GM18873 (cell line): ENCODE measurements around the gene NGLY1.

Source experiments
- ATAC-seq: cut with Tn5 transposase; IDR thresholded peaks from one replicate; pipeline ENCODE4 v1.9.1; 2021; ENCODE audit warnings: mild to moderate bottlenecking, moderate library complexity, moderate number of reproducible peaks; ENCODE audit not compliant: unreplicated experiment, low FRiP score

Gene NGLY1, protein sequence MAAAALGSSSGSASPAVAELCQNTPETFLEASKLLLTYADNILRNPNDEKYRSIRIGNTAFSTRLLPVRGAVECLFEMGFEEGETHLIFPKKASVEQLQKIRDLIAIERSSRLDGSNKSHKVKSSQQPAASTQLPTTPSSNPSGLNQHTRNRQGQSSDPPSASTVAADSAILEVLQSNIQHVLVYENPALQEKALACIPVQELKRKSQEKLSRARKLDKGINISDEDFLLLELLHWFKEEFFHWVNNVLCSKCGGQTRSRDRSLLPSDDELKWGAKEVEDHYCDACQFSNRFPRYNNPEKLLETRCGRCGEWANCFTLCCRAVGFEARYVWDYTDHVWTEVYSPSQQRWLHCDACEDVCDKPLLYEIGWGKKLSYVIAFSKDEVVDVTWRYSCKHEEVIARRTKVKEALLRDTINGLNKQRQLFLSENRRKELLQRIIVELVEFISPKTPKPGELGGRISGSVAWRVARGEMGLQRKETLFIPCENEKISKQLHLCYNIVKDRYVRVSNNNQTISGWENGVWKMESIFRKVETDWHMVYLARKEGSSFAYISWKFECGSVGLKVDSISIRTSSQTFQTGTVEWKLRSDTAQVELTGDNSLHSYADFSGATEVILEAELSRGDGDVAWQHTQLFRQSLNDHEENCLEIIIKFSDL

DNA sequence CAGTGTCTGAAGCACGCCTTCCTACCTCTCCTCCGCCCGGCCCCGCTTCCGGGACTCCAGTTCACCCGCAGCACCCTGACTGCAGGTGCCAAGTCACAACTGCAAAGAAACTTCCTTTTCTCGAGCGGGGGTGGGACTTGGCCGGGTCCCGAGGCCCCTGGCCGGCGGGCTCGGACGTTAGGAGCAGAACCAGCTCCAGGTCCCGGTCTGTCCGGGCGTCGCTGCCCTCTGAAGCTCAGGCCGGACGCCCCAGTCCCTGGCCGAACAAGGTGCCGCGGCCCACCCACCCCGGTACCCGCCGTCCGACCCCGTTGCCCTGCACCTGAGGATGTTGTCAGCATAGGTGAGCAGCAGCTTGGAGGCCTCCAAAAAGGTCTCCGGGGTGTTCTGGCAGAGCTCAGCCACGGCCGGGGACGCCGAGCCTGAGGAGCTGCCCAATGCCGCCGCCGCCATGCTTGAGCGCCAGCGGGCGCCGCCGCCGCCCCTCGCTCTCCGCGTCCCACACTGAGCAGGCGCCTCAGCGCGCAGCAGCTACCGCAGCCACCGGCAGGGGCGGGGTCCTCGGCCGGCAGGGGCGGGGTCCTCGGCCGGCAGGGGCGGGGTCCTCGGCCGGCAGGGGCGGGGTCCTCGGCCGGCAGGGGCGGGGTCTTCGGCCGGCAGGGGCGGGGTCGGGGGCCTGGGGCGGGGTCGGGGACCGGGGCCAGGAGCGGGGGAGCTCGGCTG, at the start of gene NGLY1:
Gene NGLY1, minus strand, starts transcription at position 506 of the 723 bp plus-strand sequence. Its CDS starts 53 bp downstream, at position 453.
- ATAC-seq: peak; percentile 60

DNA sequence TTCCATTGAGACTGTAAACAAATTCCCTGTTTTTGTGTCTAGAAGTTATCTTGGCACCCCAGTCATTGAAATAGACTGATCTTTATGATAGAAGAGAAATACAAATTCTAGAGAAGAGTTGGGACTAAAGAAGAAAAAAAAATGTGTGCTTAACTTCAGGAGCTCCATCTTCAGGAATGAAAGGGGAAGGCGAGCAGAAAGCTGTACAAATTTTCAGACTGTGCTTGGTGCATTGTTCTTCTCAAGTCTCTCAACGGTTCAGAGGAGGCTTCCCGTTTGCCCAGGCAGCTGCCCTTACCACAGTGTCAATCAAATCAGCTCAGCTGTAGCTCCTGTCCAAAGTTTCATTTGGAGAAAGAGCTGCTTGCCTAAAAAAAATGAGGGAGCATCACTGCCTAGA, 48.3 kb upstream of the NGLY1 start:
- ATAC-seq: no peak

DNA sequence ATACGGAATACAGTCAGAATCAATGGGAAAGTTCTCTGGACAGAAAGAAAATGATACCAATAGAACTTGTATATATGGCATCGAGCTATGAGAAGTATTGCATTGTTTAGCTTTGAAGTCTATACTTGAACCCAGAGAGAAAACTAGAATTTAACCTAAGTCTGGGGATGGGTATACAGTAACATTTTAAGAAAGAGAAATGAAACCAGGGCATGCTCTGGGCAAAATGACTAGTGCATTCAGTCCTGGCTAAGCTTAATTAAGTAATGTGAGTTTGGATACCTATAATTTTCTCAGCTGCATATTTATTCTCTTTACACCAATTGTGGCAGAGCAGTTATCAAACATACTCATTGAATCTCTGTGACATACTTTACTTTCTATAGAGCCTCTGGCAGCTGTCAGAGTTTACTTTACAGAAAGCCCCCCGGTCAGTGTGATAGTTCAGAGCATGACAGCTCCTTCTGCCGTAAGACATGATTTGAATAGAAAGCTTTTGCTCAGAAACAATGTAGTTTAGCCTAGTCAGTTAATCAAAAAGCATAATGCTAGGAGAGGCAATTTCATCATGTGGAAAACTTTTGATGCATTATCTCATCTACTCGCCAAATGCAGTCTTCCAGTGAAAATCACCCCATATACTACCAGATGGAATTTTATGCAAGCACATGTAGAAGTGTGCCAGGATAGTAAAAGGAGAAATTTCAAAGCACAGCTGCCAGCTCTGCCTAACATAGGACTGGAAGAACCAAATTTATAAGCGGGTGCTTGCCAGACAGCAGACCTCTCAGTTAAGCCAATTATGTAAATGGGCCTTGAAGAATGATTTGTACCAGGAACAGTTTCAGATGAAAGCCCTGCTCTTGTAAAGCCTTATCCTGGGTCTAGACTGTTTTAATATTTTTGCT, 47.4 kb upstream of the NGLY1 start:
- ATAC-seq: no peak

DNA sequence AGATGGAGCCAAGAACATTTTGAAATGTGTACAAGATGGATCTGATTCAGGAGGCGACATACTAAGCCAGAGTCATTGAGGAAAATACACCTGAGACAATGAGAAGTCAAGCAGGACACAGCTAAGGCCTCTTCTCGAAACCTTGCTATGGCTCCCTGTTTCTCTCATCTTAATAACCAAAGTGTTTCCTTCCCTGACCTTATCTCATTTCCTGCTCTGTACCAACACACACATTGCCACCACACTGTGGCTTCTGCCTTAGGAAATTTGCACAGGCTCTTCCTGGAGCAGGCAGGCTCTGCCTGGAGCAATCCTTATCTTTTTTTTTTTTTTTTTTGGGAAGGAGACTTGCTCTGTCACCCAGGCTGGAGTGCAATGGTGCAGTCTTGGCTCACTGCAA, 43.3 kb upstream of the NGLY1 start:
- no peak for ATAC-seq

DNA sequence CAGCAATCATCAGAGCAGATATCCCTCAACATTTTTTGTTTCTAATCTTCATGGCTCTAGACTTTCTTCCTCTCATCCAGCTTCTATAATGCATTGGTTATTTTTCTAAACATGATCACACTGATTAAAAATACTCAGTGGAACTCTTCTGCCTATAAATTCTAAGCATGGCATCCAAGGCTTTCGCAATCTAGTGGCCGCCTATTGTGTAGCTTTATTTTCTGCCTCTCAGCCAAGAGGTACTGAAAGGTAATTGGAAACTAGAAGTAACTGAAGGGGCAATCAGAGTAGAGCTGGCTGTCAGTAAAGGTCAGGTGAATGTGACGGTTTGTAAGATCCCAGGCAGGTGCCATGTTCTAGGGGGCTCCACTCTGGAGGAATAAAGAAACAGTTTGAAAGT, 40.1 kb upstream of the NGLY1 start:
- ATAC-seq: no peak

DNA sequence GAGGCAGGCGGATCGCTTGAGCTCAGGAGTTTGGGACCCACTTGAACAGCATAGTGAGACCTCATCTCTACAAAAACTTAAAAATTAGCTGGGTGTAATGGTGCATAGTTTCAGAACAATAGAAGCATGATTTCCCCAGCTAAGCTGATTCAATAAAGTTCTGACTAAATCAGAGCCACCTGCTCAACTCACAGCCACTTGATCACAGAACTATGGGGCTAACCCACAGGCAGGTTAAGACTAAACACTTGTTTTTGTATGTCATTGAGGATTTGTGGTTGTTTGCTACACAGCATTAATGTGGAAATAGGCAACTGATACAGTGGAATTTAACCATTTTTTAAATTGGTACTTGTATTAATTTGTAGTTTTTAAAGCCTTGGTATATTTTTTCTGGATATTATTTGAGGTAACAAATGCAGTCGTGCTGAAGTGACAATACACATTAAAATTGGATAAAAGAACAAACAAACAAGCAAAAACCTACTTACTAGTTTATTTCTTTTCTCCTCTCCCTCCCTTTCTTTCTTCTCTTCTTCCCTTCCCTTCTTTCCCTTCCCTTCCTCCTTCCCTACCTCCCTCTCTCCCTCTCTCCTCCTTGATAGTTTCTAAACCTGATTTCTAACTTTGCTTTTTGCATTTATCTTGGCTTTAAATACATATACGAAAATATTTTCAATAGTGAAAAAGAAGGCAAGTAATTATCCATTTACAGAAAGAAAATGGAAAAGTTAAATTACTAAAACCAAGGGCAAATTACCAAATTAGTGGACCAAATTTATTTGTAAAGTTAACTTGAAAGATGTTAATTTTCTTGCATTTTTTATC, 38.7 kb upstream of the NGLY1 start:
- ATAC-seq: no peak

DNA sequence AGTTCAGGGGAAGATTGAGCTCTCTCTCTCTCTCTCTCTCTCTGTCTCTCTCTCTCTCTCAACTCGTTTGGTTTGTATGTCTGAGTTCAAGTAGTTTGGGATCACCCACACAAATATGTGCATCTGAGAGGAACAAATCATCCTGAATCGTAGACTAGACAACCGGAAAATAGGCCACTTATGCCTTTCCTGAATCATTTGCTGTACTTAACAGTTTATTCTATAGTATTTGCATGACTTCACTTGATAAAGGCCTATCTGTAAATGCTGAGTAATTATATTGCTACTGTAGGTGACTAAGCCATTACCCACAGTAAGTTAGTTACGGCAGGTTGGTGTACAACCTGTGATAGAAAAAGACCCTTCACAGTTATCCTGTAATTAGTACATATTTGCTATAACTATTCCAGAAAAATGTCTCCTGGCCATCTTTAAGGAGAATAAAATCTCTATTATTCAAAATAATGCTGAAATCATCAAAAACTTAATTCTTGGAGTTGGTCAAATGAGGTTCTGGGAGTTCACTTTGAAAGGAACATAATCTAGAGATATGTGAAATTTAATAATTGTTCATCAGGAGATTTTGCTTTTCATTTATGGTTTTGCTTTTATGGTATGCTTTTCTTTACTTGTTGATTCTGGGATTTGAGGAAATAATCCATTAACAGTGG, 37.7 kb upstream of the NGLY1 start:
- no peak for ATAC-seq

DNA sequence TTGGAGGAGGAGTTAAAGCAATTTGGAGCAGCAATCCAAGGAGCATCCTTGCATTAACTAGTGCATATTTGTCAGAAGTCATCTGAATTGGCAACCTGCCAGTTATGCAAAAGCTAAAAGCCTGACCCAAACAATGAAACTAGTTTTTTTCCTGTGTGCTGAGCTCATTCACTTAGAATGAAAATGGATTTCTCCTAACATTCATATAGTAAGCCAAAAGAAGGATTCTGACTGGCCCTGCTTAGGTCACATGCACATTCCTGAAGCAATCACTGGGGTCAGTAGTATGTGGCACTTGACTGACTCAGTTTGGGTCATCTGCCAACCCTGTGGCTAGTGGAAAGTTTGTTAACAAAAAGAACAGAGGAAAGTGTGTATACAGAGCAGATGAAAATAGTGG, 37.1 kb upstream of the NGLY1 start:
- ATAC-seq: no peak

DNA sequence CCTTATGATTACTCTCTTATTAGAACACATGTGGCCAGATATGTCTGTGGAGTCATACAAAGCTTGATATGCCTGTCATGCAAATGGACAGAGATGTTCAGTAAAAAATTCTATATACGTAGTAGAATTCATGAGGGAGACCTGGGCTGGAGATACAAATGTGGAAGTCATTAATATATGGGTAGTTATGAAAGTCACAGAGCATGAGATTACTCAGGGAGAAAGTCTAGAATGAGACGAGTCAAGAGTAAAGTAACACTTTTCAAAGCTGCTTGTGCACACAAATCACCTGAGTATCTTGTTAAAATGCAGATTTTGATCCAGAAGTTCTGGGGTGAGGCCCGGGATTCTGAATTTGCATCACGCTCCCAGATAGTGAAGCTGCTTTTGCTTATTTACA, 35.1 kb upstream of the NGLY1 start:
- ATAC-seq: no peak

DNA sequence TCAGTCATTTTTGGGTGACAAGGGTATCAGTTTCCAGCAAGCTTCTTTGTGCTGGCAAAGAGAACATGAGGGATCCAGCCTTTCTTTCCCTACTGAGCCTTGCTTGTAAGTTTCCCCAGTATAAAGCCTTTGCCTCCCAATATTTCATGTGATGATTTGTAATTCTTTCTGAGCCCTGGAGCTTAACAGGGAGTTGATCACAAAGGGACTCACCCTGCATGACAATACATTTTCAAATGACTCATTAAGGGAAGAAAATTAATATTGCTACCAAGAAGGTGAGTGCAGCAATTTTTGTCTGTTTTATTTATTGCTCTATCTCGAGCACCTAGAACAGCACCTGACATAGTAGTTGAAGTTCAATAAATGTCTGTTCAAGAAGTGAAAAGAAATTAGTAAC, 34.4 kb upstream of the NGLY1 start:
- ATAC-seq: no peak

DNA sequence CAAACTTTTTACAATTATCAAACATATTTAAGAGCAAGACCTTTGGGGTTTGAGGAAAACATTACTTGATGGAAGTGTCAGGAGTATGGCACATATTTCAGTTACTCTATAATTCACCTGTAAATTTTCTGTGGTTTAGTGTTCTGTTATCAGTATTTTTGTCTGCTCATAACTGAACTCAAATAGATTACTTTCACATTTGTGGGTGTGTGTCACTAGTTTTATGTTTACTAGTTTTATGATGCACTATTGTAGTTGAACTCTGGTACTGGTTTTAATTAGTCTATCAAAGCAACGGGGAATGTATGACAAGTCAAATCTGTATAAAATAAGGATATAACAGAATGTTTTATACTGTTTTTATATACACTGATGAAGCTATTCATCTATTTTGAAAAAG, 33.9 kb upstream of the NGLY1 start:
- no peak for ATAC-seq

DNA sequence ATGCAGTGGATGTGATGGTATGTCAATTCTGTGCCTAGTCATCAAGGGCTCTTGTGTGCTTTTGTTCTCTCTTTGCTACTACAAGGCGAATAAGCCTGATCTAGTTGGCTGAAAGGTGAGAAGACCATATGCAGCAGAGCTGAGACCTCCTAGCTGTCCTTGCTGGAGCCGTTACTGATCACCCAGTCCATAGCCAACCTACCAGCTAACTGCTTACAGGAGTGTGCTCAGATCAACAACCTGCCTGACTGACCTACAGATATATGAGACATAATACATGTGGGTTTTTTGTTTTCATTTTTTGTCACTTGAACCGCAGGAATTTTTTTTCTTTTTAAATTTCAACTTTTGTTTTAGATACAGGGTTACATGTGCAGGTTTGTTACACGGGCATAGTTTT, 29.4 kb upstream of the NGLY1 start:
- ATAC-seq: no peak

DNA sequence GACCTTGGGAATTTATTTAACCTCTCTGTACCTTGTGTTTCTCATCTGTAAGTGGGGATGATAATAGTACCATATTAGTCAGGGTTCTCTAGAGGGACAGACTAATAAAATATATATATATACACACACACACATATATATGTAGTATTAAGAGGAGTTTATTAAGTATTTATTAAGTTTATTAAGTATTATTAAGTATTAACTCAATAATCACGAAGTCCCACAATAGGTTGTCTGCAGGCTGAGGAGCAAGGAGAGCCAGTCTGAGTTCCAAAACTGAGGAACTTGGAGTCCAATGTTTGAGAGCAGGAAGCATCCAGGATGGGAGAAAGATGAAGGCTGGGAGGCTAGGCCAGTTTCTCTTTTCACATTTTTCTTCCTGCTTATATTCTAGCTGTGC, 21.4 kb upstream of the NGLY1 start:
- no peak for ATAC-seq

DNA sequence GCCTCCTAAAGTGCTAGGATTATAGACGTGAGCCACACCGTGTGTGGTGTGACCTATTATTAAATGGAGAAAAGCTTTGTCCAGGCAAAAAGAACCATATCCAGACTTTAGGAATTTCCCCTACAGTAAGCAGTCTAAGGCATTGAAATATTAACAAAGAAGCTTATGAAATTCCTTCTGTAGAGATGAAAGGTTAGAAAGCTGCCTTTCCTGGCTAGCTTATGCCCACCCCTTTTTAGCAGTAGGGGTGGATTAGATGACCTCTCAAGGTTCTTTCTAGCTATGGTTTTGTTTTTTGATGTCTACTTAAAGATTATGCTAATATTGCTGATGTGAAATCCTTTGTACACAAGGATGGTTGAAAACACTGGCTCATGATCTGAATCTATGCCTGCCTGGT, 20.6 kb upstream of the NGLY1 start:
- ATAC-seq: no peak

DNA sequence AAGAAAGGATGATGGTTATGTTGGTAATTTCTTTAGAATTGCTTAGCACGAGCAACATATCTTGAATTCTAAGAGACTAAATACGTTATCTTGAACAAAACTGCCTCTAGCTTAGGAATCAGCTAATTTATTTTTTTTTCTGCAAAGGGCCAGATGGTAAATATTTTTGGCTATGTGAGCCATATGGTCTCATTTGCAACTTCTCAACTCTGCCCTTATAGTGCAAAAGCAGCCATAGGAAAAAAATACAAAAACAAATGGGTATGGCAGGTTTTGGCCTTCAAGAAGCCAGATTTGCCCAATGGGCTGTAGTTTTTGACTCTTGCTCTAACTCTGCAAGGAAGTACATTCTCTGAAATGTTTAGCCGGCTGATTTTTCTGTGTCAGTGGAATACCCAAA, 18.5 kb upstream of the NGLY1 start:
- no peak for ATAC-seq

DNA sequence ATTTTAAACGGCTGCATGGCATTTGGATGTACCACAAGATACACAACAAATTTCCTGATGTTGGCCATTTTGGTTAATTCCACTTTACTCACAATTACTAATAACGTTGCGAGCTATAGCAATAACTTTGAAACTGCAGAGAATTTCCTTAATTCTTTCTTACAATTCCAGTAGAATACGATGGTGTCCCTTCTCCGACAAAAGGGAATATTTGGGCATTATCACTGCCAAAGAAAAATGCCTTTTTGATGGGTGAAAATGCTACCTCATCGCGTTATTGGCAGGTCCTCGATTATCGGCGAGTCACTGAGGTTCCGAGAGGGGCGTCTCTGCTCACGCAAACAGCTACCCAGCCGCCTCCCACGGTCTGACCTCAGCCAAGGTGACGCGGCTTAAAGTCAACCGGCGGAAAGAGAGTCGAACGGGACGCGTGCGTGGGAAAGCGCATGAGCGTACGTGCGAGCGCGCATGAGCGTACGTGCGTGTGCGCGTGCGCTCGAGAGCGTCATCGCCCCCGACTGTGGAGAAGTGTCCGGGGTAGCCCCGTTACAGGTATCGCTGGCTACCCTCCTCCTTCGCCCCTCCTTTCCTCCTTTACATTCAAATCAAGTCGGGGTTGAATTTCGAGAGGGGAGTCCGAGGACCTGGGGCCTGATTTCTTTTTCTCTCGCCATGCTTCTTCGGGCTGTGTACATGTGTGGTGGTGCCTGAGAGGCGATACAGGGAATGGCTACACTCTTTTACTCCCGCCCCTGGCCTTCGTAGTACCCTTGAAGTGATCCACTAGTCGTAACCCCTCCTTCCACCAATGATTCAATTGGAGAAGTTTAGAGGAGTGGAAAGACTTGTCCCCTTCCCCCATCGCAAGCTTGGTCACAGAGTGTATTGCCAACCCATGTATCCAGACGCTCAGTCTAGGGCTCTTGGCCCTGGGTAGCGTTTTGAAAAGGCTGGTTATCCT, 6.6 kb upstream of the NGLY1 start, which contains the start of gene OXSM:
Gene OXSM, plus strand, starts transcription at position 495 of the 961 bp plus-strand sequence. CDS start 931 bp downstream, outside the sequence.
- peak; percentile 86 for ATAC-seq

DNA sequence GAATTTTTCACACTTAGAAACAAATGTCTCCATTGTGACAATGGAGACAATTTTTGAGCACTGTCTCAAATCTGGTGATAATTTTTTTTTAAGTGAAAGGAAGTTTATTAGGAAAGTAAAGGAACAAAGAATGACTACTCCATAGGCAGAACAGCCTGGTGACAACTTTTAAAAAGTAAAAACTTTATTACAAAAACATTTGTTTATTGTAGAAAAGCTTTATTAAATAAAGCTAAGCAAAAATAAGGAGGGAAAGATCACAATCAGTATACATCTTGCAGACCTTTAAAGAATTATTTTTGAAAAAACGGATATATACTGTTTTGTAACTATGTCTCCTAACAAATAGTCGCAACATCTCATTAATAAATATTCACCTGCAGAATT, 6.0 kb upstream of the NGLY1 start:
- ATAC-seq: no peak

DNA sequence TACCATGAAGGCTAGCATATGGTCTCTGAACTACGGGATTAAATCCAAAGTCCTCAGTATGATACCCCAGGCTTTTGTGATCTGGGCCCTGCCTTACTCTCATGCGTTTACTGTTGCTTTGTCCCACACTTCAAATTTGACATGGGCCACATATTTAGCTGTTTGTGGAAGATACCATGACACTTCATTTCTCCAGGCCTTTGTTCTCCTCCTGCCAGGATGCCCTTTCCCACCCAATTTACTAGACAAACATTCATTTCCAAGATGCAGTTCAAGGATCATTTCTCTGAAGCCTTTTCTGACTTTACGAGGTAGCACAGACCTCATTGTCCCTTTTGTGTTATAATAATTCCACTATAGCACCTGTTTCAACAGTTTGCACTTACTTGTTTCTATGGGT, 4.4 kb upstream of the NGLY1 start:
- ATAC-seq: no peak
